Ovary (tissue), 9 donors: ENCODE measurements around the gene SLC30A2. TPM values are rescaled to one million over a fixed set of nuclear protein-coding genes. Genes with fewer than 3 reads are reported as not detected.

ENCODE experiments used
- DNase-seq, 5 donors: peaks; one replicate each; pipeline ENCODE4 v3.0.0-alpha.2; 2019 to 2020
- H3K27ac ChIP-seq, 2 donors: fragments of 200-600 bp; one replicate each; pipeline versions ENCODE4 v1.5.1 to v1.8.0; 2019 to 2022
- H3K27me3 ChIP-seq: fragments of 200-600 bp; one replicate; pipeline ENCODE4 v1.8.0; 2022
- H3K36me3 ChIP-seq: fragments of 200-600 bp; sonication (generic); one replicate; pipeline ENCODE4 v1.5.1; 2019
- H3K4me1 ChIP-seq: one replicate; pipeline ENCODE4 v1.8.1; 2013; ENCODE audit warnings: mild to moderate bottlenecking, moderate library complexity; ENCODE audit not compliant: insufficient read depth
- H3K4me3 ChIP-seq: fragments of 200-600 bp; sonication (generic); one replicate; pipeline ENCODE4 v1.5.1; 2017
- H3K9me3 ChIP-seq, 2 donors: fragments of 200-600 bp in 1 of 2; sonication (generic) in 1 of 2; one replicate each; pipeline versions ENCODE4 v1.5.1 to v1.8.1; 2013 to 2019; ENCODE audit warnings: mild to moderate bottlenecking in 1 of 2, moderate library complexity in 1 of 2
- EP300 ChIP-seq: sonication (generic); formaldehyde crosslinking; IDR thresholded peaks from one replicate; pipeline ENCODE4 v1.6.1; 2017; ENCODE audit warnings: antibody characterized with exemption
- POLR2A ChIP-seq: fragments of 450-650 bp; IDR thresholded peaks from one replicate; pipeline ENCODE4 v1.6.1; 2017; ENCODE audit warnings: antibody characterized with exemption, mild to moderate bottlenecking, moderate library complexity
- WGBS, 3 donors: extraction: QIAGEN DNeasy Blood & Tissue Kit in 1 of 3; methylation state at CpG; one replicate each; pipeline versions ENCODE4 v1.1.5 to v1.1.7; 2013 to 2017; 5-methylcytosine and 5-hydroxymethylcytosine counted together
- intact Hi-C, 4 donors: fragments of 100-400 bp; cut with DNase I; formaldehyde crosslinking; loops; one replicate each; pipeline versions ENCODE4 v1.11.0 to v1.15.1; 2022 to 2023
- polyA plus RNA-seq, 2 donors: library from polyadenylated mRNA; stranded (reverse); fragments of 200-250 nt in 1 of 2; fragments of 350-450 nt in 1 of 2; fragmentation: Illumina TruSeq in 1 of 2; extraction: RNeasy Lipid Tissue Mini Kit (QIAGEN cat#74804) in 1 of 2; gene quantifications; one replicate each; pipeline ENCODE4 v1.2.3, GENCODE V29; 2013 to 2014
- total RNA-seq, 7 donors: library from RNA; depleted of rRNA in 2 of 7; stranded (reverse); fragments of >200 nt in 2 of 7; fragmentation: NEBNext Ultra II Directional in 3 of 7; extraction: Animal tissue kit (Norgen Biotek cat#: 25700) in 3 of 7; gene quantifications; one replicate each; pipeline versions ENCODE4 v1.1.0 to v1.2.4, GENCODE V29; 2016 to 2023
- TF ChIP-seq, protein P1 (sequence below), 3 donors: fragments of 450-650 bp in 2 of 3; fragments of 200-600 bp in 1 of 3; IDR thresholded peaks; one replicate each; pipeline versions ENCODE4 v1.5.1 to v1.8.0; 2016 to 2022; ENCODE audit warnings: antibody characterized with exemption in 3 of 3, mild to moderate bottlenecking in 1 of 3
- donor health status: DM: no; HTN: no; CAD: no; lungs with moderate emphysema.
- donor health status: DM: no; HTN: no; CAD: no.
- donor health status: Bipolar disorder and iron deficiency.
- donor health status: DM: yes; HTN: yes; CAD: no.
- donor health status: DM: no; HTN: no; CAD: no.
- donor health status: DM: yes; HTN: yes; CAD: no.

SLC30A2 gene
- total and polyA plus RNA-seq, 9 donors: 0.11 to 0.80 (median 0.17) TPM; not detected in 5

DNA sequence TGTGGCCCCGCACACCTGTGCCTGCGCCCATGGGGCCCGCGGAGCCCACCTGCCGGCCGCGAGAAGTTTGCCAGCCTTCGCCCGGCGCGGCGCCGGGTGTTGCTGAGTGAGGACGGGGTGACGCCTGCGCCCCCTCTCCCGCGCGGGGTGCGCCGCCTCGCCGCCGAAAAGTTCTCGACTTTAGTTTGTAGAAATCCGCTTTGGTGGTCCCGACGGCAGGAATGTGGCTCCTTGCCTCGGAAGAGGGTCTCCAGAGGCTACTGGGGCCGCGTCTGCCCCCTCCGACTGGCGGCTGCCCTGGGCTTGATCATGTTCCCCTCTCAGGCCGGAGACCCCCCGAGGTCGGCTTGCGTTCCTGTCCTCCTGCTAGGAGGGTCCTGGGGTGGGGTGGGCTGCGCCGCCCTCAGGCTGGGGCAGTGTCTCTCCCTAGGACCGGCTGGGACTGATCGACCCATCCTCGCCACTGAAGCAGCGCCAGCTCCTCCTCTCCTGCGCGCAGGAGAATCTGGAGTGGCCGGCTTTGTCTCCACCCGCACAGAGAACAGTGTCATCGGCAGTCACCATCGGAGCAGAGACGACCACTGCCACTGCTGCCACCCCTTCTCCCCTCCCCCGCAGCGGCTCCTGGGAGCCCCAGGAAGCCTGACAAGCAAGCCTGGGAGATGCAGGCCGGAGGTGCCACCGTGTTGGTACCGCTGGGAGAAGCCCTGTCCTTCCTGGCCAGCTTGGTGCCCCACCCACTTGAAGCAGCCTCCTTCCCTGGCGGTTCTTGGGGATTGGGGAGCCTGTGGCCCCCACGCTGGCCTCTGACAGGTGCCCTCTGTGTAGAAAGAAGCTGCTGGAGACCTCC is 553 bp upstream of the SLC30A2 start:
- Histone ChIP-seq H3K27ac (no peak overlapping the region), H3K36me3 (no peaks in the 10 kb centered on the region), H3K9me3 (no peaks in the 10 kb centered on the region), H3K27me3 (peaks cover 3% of the 10 kb centered on the region), H3K4me1 (no peaks in the 10 kb centered on the region), H3K4me3 (no peak overlapping the region)
- 3 to 7% (median 6%) methylated on average over 41 to 57 of the region's 57 CpGs for WGBS, 3 donors
- no peak for TF ChIP-seq EP300
- intact Hi-C loops: no loop called here
- DNase-seq: no peak

DNA sequence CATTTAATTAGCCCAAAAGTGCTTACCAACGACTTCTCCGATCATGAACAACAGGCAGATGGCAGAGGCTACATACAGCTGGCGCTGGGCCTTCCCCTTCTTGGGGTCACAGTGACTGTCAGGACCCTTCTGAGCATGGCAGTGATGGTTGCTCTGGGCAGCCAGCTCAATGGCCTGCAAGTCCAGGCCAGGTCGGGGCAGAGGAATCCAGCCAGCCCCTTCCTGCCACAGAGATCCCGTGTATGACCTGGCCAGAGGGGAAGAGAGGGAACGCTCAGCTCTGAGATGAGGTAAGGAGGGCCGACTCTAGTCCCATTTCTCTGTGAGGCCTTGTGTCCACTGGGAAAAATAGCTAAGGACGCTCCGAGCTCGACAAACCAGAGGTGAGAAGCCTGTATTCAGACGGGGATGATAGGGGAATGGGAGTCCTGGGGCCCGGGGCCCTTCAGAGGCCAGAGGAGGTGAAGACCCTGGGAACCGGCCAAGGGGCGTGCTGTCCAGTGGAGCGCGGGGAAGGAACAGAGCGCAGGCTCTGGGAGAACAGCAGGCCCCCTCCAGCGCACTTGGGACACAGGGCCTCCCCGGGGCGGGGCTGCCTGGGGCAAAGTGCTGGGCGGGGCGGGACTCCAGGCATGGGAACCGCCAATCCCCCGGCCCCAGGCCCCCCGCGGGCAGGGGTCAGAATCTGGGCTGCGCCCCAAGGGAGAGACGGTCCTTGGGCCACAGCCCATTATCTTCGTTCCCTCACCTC is 772 bp downstream of the SLC30A2 start:
- no peak overlapping the region for H3K4me3 ChIP-seq
- H3K36me3 ChIP-seq: no peaks in the 10 kb centered on the region
- peaks cover 3% of the 10 kb centered on the region for H3K27me3 ChIP-seq
- TF ChIP-seq, protein P1, sequence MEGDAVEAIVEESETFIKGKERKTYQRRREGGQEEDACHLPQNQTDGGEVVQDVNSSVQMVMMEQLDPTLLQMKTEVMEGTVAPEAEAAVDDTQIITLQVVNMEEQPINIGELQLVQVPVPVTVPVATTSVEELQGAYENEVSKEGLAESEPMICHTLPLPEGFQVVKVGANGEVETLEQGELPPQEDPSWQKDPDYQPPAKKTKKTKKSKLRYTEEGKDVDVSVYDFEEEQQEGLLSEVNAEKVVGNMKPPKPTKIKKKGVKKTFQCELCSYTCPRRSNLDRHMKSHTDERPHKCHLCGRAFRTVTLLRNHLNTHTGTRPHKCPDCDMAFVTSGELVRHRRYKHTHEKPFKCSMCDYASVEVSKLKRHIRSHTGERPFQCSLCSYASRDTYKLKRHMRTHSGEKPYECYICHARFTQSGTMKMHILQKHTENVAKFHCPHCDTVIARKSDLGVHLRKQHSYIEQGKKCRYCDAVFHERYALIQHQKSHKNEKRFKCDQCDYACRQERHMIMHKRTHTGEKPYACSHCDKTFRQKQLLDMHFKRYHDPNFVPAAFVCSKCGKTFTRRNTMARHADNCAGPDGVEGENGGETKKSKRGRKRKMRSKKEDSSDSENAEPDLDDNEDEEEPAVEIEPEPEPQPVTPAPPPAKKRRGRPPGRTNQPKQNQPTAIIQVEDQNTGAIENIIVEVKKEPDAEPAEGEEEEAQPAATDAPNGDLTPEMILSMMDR (IDR thresholded peaks at IDR 0.05): no peak
- no peak for TF ChIP-seq POLR2A
- TF ChIP-seq EP300: no peak
- H3K9me3 ChIP-seq: no peaks in the 10 kb centered on the region
- 23 to 25% (median 24%) methylated on average over 26 to 29 of the region's 29 CpGs for WGBS, 3 donors
- no peaks in the 10 kb centered on the region for H3K4me1 ChIP-seq
- H3K27ac ChIP-seq: no peak overlapping the region
- no peak for DNase-seq
- intact Hi-C loops: no loop called here

DNA sequence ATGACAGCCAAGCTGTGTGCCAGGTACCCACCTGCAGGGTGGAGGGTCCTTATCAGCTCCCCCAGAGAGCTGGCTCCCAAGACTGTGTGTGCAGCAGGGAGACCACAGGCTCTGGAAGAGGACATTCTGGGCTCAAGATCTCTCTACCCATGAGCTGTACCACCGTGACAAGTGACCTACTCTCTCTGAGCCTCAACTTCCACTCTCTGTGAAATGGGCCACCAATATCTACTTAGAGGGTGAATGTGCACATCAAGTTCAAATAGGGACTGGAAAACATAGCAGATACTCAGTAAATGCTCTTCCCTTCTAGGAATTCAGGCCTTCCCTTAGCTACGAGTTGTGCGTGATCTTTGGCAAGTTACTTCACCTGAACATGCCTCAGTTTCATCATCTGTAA is 1.5 kb downstream of the SLC30A2 start:
- H3K27me3 ChIP-seq: peaks cover 3% of the 10 kb centered on the region
- TF ChIP-seq EP300: no peak
- intact Hi-C loops: no loop called here
- H3K27ac ChIP-seq: no peak overlapping the region
- H3K4me3 ChIP-seq: no peak overlapping the region
- no peaks in the 10 kb centered on the region for H3K9me3 ChIP-seq
- no peaks in the 10 kb centered on the region for H3K36me3 ChIP-seq
- 74 to 86% (median 82%) methylated on average over 3 of the region's 3 CpGs for WGBS, 3 donors
- no peak for DNase-seq
- no peaks in the 10 kb centered on the region for H3K4me1 ChIP-seq

DNA sequence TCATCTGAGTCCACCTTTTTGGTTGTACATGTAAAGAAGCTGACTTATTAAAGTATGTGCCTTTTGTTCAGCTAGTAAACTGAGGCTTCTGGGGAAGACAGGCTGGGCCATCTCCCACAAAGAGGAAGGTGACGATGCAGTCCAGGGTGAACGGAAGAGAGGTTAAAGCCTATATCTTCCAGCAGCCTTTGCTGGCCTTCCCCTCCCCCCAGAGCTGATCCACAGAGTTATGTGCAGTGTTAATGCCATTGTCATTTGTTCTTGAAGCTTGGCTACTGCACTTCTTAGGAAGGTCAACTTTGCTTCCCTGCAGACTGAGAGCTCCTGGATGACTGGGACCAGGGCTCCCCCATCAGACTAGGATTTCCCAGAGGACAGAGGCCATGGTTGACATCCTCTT is 2.2 kb downstream of the SLC30A2 start:
- intact Hi-C loops: no loop called here
- Histone ChIP-seq H3K4me1 (no peaks in the 10 kb centered on the region), H3K36me3 (no peaks in the 10 kb centered on the region), H3K4me3 (no peak overlapping the region), H3K27me3 (peaks cover 3% of the 10 kb centered on the region), H3K9me3 (no peaks in the 10 kb centered on the region), H3K27ac (no peak overlapping the region)
- TF ChIP-seq POLR2A: no peak
- no peak for TF ChIP-seq EP300
- TF ChIP-seq, protein P1 (IDR thresholded peaks at IDR 0.05): no peak
- 75 to 96% (median 77%) methylated on average over 2 of the region's 2 CpGs for WGBS, 3 donors
- DNase-seq: peak in 1 of 5 donors; percentile 2

DNA sequence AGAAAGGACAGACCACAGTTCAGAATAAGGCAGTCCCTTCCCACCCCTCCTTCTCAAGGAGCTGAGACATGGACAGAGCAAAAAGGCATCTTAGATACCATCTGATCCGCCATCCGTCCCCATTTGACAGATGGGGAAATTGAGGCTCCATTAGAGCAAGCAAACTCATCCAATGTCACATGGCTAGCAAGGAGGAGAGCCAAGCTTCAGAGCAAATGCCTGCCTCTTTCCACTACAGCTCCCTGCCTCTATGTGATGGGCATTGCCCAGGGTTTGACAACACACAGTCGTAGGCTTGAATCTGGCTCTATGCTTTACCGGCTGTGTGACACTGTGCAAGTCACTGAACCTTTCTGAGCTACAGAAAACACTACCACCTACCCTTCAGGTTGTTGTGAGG is 3.9 kb downstream of the SLC30A2 start:
- H3K36me3 ChIP-seq: no peaks in the 10 kb centered on the region
- no peak overlapping the region for H3K4me3 ChIP-seq
- no peak for TF ChIP-seq EP300
- TF ChIP-seq, protein P1 (IDR thresholded peaks at IDR 0.05): no peak
- no peak for TF ChIP-seq POLR2A
- H3K9me3 ChIP-seq: no peaks in the 10 kb centered on the region
- H3K4me1 ChIP-seq: no peaks in the 10 kb centered on the region
- H3K27me3 ChIP-seq: peaks cover 3% of the 10 kb centered on the region
- DNase-seq: peak in 1 of 5 donors; percentile 1
- H3K27ac ChIP-seq: no peak overlapping the region
- intact Hi-C loops: loop anchor here in 1 of 4 donors (2.0 kb wide), 1 partner anchor 101 kb away; no protein-coding TSS in a partner anchor
- 62 to 67% (median 66%) methylated on average over 4 of the region's 4 CpGs for WGBS, 3 donors
